ENCODE measurements around the gene PAM.

PAM gene

DNA sequence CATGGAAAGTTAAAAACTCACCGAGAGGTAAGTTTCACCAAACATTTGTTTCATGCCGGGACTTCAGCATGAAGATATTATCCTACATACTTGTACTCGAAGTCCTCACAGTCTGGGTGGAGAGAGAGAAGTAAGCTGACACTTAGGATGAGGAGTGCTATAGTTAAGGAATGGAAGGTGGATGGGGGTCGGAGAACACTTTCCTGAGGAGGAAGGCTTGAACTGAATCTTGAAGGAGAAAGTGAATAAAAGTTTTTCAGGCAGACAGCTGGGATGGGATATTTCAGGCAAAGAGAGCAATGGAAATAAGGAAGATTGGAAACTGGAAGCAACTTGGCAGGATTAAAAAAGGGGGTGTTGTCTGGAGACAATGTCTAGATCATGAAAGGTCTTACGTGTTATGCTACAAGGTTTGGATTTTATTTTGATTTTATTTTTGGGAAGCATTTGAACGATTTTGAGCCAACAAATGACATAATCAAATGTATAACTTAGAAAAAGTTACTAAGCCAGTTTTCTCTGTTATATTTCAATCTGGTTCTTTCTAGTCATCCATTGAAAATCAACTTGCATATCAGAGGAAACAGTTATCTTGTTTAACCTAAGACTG, 167.1 kb downstream of the PAM start:
- no peak overlapping the region for H3K4me3 ChIP-seq
- no peak overlapping the region for H3K27ac ChIP-seq
- no peak for DNase-seq (ENCODE audit: low spot score)
- TF ChIP-seq, protein P1, sequence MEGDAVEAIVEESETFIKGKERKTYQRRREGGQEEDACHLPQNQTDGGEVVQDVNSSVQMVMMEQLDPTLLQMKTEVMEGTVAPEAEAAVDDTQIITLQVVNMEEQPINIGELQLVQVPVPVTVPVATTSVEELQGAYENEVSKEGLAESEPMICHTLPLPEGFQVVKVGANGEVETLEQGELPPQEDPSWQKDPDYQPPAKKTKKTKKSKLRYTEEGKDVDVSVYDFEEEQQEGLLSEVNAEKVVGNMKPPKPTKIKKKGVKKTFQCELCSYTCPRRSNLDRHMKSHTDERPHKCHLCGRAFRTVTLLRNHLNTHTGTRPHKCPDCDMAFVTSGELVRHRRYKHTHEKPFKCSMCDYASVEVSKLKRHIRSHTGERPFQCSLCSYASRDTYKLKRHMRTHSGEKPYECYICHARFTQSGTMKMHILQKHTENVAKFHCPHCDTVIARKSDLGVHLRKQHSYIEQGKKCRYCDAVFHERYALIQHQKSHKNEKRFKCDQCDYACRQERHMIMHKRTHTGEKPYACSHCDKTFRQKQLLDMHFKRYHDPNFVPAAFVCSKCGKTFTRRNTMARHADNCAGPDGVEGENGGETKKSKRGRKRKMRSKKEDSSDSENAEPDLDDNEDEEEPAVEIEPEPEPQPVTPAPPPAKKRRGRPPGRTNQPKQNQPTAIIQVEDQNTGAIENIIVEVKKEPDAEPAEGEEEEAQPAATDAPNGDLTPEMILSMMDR (IDR thresholded peaks at IDR 0.05): no peak

DNA sequence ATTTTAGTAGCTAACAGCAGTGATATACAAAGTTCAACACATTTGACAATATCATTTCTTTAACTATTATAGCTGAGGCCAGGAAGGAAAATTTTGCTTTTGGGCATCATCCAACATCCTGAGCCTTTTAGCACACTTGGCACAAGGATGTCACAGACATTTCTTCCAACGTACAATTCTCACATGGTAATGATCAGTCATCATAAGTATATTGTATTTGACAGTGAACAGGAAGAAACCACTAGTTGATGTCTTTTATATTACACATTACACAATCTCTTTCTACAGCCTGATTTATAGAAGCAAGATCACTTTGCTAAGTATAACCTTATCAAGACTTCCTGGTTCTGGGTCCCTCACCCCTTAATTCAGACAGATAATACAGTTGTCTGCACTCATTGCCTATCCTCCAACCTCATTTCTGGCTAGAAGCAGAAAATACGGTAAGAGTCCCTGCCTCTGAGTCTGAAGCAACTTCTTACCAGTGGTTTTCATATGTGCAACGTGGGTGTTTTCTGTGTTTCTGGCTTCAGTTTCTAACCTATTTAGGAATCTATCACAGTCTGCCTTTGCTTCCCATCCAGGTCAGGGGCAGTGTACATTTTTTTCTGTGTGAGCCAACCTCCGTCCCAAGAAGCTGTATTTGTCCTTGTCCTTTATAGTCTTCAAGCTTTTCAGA, 167.8 kb downstream of the PAM start:
- H3K4me3 ChIP-seq: no peak overlapping the region
- TF ChIP-seq, protein P1 (IDR thresholded peaks at IDR 0.05): no peak
- H3K27ac ChIP-seq: peak overlapping the region in 1 of 2 donors; percentile 8
- DNase-seq (ENCODE audit: low spot score): no peak

DNA sequence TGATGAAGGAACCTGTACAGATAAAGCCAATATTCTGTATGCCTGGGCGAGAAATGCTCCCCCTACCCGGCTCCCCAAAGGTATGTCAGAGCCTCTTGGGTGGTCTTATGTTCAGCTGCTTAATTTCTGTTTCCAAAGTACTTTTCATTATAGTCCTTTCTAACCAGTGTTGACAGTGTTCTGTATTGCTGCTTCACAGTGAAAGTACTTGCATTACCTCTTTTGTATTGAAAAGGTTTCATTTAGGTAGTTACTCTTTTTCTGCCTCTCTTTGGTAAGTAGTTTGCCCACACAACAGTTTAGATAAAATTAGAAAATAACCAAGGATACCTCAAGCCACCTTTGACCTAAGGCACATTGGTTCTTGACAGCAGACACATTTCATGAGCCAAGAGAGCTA, 169.9 kb downstream of the PAM start:
- Histone ChIP-seq H3K27ac (no peak overlapping the region), H3K4me3 (no peak overlapping the region)
- TF ChIP-seq, protein P1 (IDR thresholded peaks at IDR 0.05): no peak
- no peak for DNase-seq (ENCODE audit: low spot score)

DNA sequence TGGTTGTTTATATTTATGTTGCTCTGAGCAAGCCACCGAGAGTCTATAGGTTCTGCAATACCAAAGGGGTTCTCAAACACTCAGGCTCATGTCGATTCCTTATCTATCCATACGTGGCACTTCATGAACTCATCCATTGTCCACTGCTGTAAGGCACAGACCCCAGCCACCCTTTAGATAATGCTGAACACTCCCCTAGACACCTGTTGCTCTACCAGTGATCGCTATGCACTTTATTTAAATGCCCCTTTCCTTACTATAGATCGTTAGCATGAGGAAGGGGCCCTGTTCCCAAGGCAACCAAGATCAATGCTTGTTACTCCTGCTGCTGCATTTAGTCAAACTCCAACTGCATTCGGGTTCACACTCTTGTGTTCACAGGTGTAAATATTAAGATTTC, 171.9 kb downstream of the PAM start:
- Histone ChIP-seq H3K4me3 (no peak overlapping the region), H3K27ac (no peak overlapping the region)
- TF ChIP-seq, protein P1 (IDR thresholded peaks at IDR 0.05): no peak
- no peak for DNase-seq (ENCODE audit: low spot score)

DNA sequence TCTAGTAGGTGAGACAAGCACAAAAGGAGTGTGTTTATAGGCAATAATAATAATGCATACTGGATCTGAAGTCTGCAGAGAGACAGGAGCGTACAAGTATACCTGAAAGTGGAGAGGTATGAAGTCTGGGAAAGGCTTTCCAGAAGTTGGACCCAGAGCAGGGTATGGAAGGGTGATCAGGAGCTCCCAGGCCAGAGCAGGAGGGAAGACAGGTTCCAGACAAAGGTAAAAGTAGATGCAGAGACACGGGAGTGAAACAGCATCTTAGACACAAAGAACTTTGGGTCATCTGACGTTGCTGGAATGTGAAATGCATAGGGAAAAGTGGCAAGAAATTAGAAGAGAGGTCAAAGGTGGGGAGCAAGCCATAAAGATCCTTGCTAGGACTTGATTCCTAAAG, 175.1 kb downstream of the PAM start:
- TF ChIP-seq, protein P1 (IDR thresholded peaks at IDR 0.05): no peak
- DNase-seq (ENCODE audit: low spot score): no peak
- H3K27ac ChIP-seq: peak overlapping the region; percentile 1 to 60
- H3K4me3 ChIP-seq: no peak overlapping the region

DNA sequence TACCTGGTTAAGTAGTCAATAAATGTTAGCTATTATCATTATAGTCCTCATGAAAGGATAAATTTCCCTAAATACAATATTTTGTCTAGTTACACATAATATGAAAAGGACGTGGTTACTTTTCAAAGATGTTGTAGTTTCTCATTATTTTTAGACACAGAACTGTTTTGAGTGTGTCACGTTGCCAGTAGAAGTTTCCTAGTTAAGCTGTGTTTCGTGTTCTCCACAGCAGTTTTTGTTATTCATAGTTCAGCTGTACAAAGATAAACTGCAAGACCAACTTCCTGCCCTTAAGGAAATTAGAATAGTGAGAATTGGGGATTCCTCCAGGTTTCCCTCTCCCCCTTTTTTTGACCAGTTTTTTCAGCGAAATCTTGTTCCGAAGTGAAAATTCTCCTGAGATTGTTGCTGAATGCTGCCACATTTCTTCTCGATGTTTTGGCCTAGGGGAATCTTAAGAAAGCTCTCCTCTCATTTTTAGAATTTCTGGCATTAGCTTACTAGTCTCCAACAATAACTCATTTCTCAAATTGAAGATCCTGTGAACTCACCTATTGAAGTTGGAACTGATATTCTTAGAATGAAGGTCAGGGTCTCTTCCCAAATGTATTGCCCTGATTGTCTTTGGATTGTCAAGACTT, 176.1 kb downstream of the PAM start:
- no peak overlapping the region for H3K4me3 ChIP-seq
- TF ChIP-seq, protein P1 (IDR thresholded peaks at IDR 0.05): no peak
- peak overlapping the region; percentile 48 to 60 for H3K27ac ChIP-seq
- no peak for DNase-seq (ENCODE audit: low spot score)

DNA sequence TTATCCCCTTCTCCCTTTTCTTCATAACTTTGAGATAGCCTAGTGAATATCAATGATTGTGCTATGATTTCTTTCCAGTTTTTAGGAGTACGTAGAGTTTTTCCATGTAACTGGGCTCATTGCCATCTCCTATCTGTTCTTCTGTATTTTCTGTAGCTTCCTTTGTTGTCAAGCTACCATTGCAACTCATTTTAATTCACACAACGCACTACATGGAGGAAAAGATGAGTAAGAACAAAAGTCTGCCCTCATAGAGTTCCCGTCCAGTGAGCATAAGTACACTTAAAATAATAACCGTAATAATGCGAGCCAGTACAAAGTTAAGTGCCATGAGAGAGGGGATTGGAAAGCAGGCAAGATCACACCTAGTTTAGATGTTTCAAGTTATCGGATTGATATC, 177.7 kb downstream of the PAM start:
- no peak overlapping the region for H3K27ac ChIP-seq
- no peak for DNase-seq (ENCODE audit: low spot score)
- TF ChIP-seq, protein P1 (IDR thresholded peaks at IDR 0.05): no peak
- no peak overlapping the region for H3K4me3 ChIP-seq
